Measurements from ENCODE around the gene ACTL7A. TPM values are rescaled to one million over a fixed set of nuclear protein-coding genes. Genes with fewer than 3 reads are reported as not detected.

Gene ACTL7A
- polyA plus RNA-seq, 1 experiment = not detected

DNA sequence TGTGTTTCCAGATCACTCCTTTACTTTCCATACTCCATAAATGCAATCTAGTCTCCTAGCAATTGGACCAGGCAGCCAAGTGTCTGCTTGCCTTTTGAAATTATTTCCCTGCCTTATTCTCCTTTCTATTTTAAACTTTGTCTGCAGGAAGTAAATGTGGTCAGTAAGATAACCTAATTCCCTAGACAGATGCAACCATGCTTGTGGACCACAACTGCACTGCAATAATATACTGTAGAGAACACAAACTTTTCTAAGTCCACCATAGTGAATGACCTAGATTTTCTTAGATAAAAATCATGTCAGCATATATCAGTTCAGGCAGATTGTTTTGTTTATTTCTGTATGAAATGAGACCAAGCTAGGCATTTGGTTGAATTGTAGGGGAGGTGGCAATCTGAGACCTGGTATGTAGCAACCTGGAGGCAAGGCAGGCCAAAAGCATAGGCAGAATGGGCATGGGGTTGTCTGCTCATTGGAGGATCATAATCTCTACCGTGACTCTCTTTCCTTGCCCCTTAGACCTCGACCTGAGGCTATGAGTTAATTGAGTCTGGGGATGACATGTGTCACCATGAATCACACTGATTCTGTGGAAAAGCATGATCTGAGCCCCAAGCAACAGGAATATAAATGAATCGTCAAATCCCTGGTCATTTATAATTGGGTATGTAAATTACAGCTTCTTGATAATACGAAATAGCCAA, 27.0 kb upstream of the ACTL7A start:
- no peak overlapping the region for H3K4me3 ChIP-seq (ENCODE audit: low read depth, low read length)
- ChIA-PET CTCF (no interaction called here), POLR2A (no interaction called here)
- no peak for DNase-seq (ENCODE audit: low read depth, low spot score)
- TF ChIP-seq, protein P1, sequence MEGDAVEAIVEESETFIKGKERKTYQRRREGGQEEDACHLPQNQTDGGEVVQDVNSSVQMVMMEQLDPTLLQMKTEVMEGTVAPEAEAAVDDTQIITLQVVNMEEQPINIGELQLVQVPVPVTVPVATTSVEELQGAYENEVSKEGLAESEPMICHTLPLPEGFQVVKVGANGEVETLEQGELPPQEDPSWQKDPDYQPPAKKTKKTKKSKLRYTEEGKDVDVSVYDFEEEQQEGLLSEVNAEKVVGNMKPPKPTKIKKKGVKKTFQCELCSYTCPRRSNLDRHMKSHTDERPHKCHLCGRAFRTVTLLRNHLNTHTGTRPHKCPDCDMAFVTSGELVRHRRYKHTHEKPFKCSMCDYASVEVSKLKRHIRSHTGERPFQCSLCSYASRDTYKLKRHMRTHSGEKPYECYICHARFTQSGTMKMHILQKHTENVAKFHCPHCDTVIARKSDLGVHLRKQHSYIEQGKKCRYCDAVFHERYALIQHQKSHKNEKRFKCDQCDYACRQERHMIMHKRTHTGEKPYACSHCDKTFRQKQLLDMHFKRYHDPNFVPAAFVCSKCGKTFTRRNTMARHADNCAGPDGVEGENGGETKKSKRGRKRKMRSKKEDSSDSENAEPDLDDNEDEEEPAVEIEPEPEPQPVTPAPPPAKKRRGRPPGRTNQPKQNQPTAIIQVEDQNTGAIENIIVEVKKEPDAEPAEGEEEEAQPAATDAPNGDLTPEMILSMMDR (IDR thresholded peaks at IDR 0.05; ENCODE audit: low read depth, low read length) = no peak
- H3K27ac ChIP-seq (ENCODE audit: low read depth, low read length) = no peak overlapping the region
- no peaks in the 10 kb centered on the region for H3K27me3 ChIP-seq (ENCODE audit: control insufficient read depth, insufficient read depth, low read length)
- no peaks in the 10 kb centered on the region for H3K9me3 ChIP-seq (ENCODE audit: control insufficient read depth, insufficient read depth, low read length)

DNA sequence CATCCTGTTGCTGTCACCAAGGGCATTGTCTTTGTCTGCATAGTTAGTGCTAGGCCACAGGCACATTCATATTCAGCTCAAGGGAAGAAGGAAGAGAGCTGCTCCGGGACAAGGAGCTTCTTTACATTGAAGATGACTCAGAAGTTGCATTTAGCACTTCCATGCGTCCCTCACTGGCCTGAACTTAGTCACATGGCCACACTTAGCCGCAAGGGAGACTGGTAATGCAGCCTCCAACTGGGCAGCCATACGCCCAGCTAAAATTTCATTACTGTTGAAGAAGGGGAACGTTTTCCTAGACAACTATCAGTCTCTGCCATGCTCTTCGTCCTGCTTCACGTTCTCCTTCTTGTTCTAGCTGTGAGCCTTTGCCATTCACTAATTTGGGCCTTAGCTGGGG, 26.2 kb upstream of the ACTL7A start:
- DNase-seq (ENCODE audit: low read depth, low spot score) = no peak
- POLR2A ChIA-PET = no interaction called here
- H3K4me3 ChIP-seq (ENCODE audit: low read depth, low read length) = no peak overlapping the region
- peaks cover 1% of the 10 kb centered on the region for H3K27me3 ChIP-seq (ENCODE audit: control insufficient read depth, insufficient read depth, low read length)
- H3K27ac ChIP-seq (ENCODE audit: low read depth, low read length) = no peak overlapping the region
- H3K9me3 ChIP-seq (ENCODE audit: control insufficient read depth, insufficient read depth, low read length) = no peaks in the 10 kb centered on the region
- TF ChIP-seq, protein P1 (IDR thresholded peaks at IDR 0.05; ENCODE audit: low read depth, low read length) = no peak
- CTCF ChIA-PET = no interaction called here

DNA sequence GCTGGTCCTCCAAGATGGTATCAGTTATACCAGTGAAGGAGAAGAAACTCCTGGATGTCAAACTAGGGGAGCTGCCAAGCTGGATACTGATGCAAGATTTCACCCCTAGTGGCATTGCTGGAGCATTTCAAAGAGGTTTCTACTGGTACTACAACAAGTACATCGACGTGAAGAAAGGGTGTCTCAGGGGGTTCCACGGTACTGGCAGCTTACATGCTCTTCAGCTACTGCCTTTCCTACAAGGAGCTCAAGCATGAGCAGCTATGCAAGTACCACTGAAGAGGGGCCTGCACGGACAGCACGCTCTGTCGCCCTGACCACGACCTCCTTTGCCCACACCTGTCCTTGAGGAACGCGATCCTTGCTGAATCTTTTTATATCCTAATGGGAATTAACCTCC, 25.7 kb upstream of the ACTL7A start:
- ChIA-PET POLR2A (no interaction called here), CTCF (no interaction called here)

DNA sequence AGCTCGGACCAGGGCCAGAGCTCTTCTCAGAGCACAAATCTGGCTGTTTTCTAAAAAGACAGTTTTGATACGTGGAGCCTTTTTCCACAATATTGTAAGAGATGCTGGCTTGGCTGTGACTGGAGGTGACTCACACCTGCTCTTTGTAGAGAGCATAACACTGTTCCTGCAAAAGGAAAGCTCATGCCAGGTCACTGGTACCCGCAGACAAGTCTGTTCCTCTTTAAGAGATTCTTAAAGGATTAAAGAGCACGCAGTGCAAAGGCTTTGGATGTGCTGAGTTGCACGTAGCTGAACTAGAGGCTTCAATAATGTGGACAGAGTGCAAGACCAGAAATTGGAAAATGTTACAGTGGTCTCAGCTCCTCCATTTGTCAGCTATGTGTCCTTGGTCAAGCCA, 25.3 kb upstream of the ACTL7A start:
- DNase-seq (ENCODE audit: low read depth, low spot score) = no peak
- no peak overlapping the region for H3K27ac ChIP-seq (ENCODE audit: low read depth, low read length)
- ChIA-PET CTCF (no interaction called here), POLR2A (no interaction called here)
- TF ChIP-seq, protein P1 (IDR thresholded peaks at IDR 0.05; ENCODE audit: low read depth, low read length) = no peak
- no peak overlapping the region for H3K4me3 ChIP-seq (ENCODE audit: low read depth, low read length)
- no peaks in the 10 kb centered on the region for H3K9me3 ChIP-seq (ENCODE audit: control insufficient read depth, insufficient read depth, low read length)
- peaks cover 2% of the 10 kb centered on the region for H3K27me3 ChIP-seq (ENCODE audit: control insufficient read depth, insufficient read depth, low read length)

More for the DNA sequence above, 25.7 kb upstream of the ACTL7A start:
- H3K4me3 ChIP-seq (ENCODE audit: low read depth, low read length) = no peak overlapping the region
- TF ChIP-seq, protein P1 (IDR thresholded peaks at IDR 0.05; ENCODE audit: low read depth, low read length) = no peak
- H3K9me3 ChIP-seq (ENCODE audit: control insufficient read depth, insufficient read depth, low read length) = no peaks in the 10 kb centered on the region
- H3K27ac ChIP-seq (ENCODE audit: low read depth, low read length) = no peak overlapping the region
- H3K27me3 ChIP-seq (ENCODE audit: control insufficient read depth, insufficient read depth, low read length) = peaks cover 2% of the 10 kb centered on the region
- no peak for DNase-seq (ENCODE audit: low read depth, low spot score)

DNA sequence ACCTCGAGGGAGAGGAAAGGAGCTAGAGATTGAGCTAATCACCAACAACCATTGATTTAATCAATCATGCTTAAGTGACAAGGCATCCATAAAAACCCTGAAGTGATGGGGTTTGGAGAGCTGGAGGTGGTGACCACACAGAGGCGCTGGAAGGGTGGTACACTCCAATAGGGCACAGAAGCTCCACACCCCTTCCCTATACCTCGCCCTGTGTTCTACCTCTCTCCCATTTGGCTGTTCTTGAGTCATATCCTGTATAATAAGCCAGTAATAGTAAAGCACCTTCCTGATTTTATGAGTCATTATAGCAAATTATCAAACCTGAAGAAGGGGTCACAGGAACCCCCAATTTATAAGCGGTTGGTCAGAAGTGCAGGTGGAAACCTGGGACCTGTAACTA, 24.5 kb upstream of the ACTL7A start:
- no peak for DNase-seq (ENCODE audit: low read depth, low spot score)
- Histone ChIP-seq H3K4me3 (ENCODE audit: low read depth, low read length) (no peak overlapping the region), H3K27me3 (ENCODE audit: control insufficient read depth, insufficient read depth, low read length) (peaks cover 3% of the 10 kb centered on the region), H3K27ac (ENCODE audit: low read depth, low read length) (no peak overlapping the region), H3K9me3 (ENCODE audit: control insufficient read depth, insufficient read depth, low read length) (no peaks in the 10 kb centered on the region)
- CTCF ChIA-PET = interaction anchor here (0.8 kb wide), 1 partner anchor 117 kb away, joined by 4 read pairs; no protein-coding TSS in a partner anchor
- POLR2A ChIA-PET = no interaction called here
- TF ChIP-seq, protein P1 (IDR thresholded peaks at IDR 0.05; ENCODE audit: low read depth, low read length) = no peak

All from AG04450 (cell line).